Fibroblast of lung (primary cell): ENCODE data around the gene CD244. TPM values are rescaled to one million over a fixed set of nuclear protein-coding genes. Genes with fewer than 3 reads are reported as not detected.

Source experiments
- DNase-seq, 2 donors: peaks; one replicate each; pipeline versions ENCODE4 v3.0.0 to v3.0.0-alpha.2; 2010; ENCODE audit warnings: low read depth in 2 of 2
- H2AFZ ChIP-seq: 2 replicates; pipeline ENCODE4 v1.5.1; 2012; ENCODE audit warnings: low read length, control low read depth, inconsistent platforms
- H3K27ac ChIP-seq: 2 replicates; pipeline ENCODE4 v1.5.1; 2011; ENCODE audit warnings: low read length, control low read depth; ENCODE audit not compliant: insufficient read depth
- H3K27me3 ChIP-seq: 2 replicates; pipeline ENCODE4 v1.5.1; 2011; ENCODE audit warnings: mild to moderate bottlenecking, low read length; ENCODE audit not compliant: control insufficient read depth, insufficient read depth
- H3K36me3 ChIP-seq: 2 replicates; pipeline ENCODE4 v1.5.1; 2011; ENCODE audit warnings: low read length; ENCODE audit not compliant: control insufficient read depth, insufficient read depth
- H3K4me1 ChIP-seq: 2 replicates; pipeline ENCODE4 v1.5.1; 2011; ENCODE audit warnings: low read length; ENCODE audit not compliant: control insufficient read depth, insufficient read depth; ENCODE audit errors: extremely low read depth
- H3K4me2 ChIP-seq: 2 replicates; pipeline ENCODE4 v1.5.1; 2011; ENCODE audit warnings: low read length, control low read depth; ENCODE audit not compliant: insufficient read depth; ENCODE audit errors: extremely low read depth
- H3K4me3 ChIP-seq, 4 experiments: fragments of 200-600 bp in 1 of 4; sonication (generic) in 1 of 4; replicated peaks in 1 of 4; 2 replicates each; pipeline ENCODE4 v1.5.1; 2011 to 2016; ENCODE audit warnings: low read length in 4 of 4, low read depth in 3 of 4, mild to moderate bottlenecking in 3 of 4, control low read depth in 2 of 4, inconsistent platforms in 1 of 4, mixed read lengths in 1 of 4; ENCODE audit not compliant: insufficient read depth in 1 of 4; ENCODE audit errors: control extremely low read depth in 1 of 4
- H3K79me2 ChIP-seq: 2 replicates; pipeline ENCODE4 v1.5.1; 2012; ENCODE audit warnings: mild to moderate bottlenecking, low read length, inconsistent platforms; ENCODE audit not compliant: control insufficient read depth, insufficient read depth
- H3K9ac ChIP-seq: 2 replicates; pipeline ENCODE4 v1.5.1; 2011; ENCODE audit warnings: mild to moderate bottlenecking, low read length, control low read depth; ENCODE audit not compliant: insufficient read depth
- H3K9me3 ChIP-seq: 2 replicates; pipeline ENCODE4 v1.5.1; 2012; ENCODE audit warnings: low read depth, low read length; ENCODE audit not compliant: control insufficient read depth, insufficient read depth
- H4K20me1 ChIP-seq: 2 replicates; pipeline ENCODE4 v1.5.1; 2011; ENCODE audit warnings: low read length; ENCODE audit not compliant: control insufficient read depth, insufficient read depth; ENCODE audit errors: extremely low read depth
- CTCF ChIP-seq, 2 donors: IDR thresholded peaks in 1 of 2; conservative IDR thresholded peaks in 1 of 2; 1 replicate in 1 of 2; 2 replicates in 1 of 2; pipeline ENCODE4 v1.5.1; 2011 to 2012; ENCODE audit warnings: low read length in 2 of 2, control low read depth in 1 of 2, inconsistent platforms in 1 of 2, low read depth in 1 of 2, mild to moderate bottlenecking in 1 of 2
- EZH2 ChIP-seq: IDR thresholded peaks from 2 replicates; pipeline ENCODE4 v1.5.1; 2012; ENCODE audit warnings: low read length, control low read depth, mild to moderate bottlenecking; ENCODE audit errors: missing control alignments
- polyA minus RNA-seq: library from RNA; depleted of rRNA, polyadenylated mRNA; stranded (reverse); fragments of >200 nt; gene quantifications from 2 replicates; pipeline ENCODE4 v1.2.3, GENCODE V29; 2011; ENCODE audit warnings: low replicate concordance
- polyA plus RNA-seq, 2 donors: library from polyadenylated mRNA; depleted of rRNA in 1 of 2; stranded (reverse) in 1 of 2; unstranded in 1 of 2; fragments of >200 nt; gene quantifications; 2 replicates each; pipeline ENCODE4 v1.2.1, GENCODE V29; 2011 to 2012; ENCODE audit warnings: missing spikeins in 1 of 2
- total RNA-seq: library from RNA; depleted of rRNA; stranded (reverse); fragments of >200 nt; gene quantifications from 2 replicates; pipeline ENCODE4 v1.2.1, GENCODE V29; 2014

The CD244 gene
- total RNA-seq: not detected in 2 replicates
- polyA plus RNA-seq: not detected in 2 replicates
- polyA plus RNA-seq (2012): not detected in 2 replicates
- polyA minus RNA-seq: not detected in 2 replicates

- Histone ChIP-seq H3K36me3 (no peaks in the 10 kb centered on the region), H3K9ac (no peak within 1 kb of the TSS), H3K4me3 (no peak within 1 kb of the TSS), H2AFZ (no peak within 1 kb of the TSS), H3K4me2 (no peak within 1 kb of the TSS), H4K20me1 (no peaks in the 10 kb centered on the region), H3K27ac (no peak within 1 kb of the TSS), H3K4me1 (no peaks in the 10 kb centered on the region), H3K27me3 (no peaks in the 10 kb centered on the region), H3K9me3 (no peaks in the 10 kb centered on the region), H3K79me2 (no peaks in the 10 kb centered on the region)
- TF ChIP-seq CTCF (conservative IDR thresholded peaks at IDR 0.05 in 1 of 2, IDR thresholded peaks at IDR 0.05 in 1 of 2; ENCODE audit: low read depth in 1 of 2, low read length in 2 of 2) (no peak), EZH2 (no peak)
- DNase-seq: no peak
Observed at GRCh38 chr1:160862203-160863060, at the start of gene CD244. Gene CD244 (minus strand): TSS chr1:160862887. CDS start chr1:160862677, 210 bp downstream.

GRCh38 chr1:160911925-160912324 lies 49.2 kb upstream of the CD244 start:
- H3K27ac ChIP-seq: no peak overlapping the region
- no peaks in the 10 kb centered on the region for H3K36me3 ChIP-seq
- no peaks in the 10 kb centered on the region for H3K9me3 ChIP-seq
- H3K4me1 ChIP-seq: no peaks in the 10 kb centered on the region
- H3K27me3 ChIP-seq: no peaks in the 10 kb centered on the region
- no peak overlapping the region for H3K4me2 ChIP-seq
- H3K79me2 ChIP-seq: no peaks in the 10 kb centered on the region
- DNase-seq: no peak
- TF ChIP-seq CTCF (conservative IDR thresholded peaks at IDR 0.05 in 1 of 2, IDR thresholded peaks at IDR 0.05 in 1 of 2; ENCODE audit: low read depth in 1 of 2, low read length in 2 of 2) (no peak), EZH2 (no peak)
- H3K4me3 ChIP-seq: no peak overlapping the region
- no peaks in the 10 kb centered on the region for H4K20me1 ChIP-seq
- H3K9ac ChIP-seq: no peak overlapping the region
- H2AFZ ChIP-seq: no peak overlapping the region

- Histone ChIP-seq H4K20me1 (no peaks in the 10 kb centered on the region), H3K9me3 (no peaks in the 10 kb centered on the region), H3K27me3 (no peaks in the 10 kb centered on the region), H3K36me3 (no peaks in the 10 kb centered on the region), H3K79me2 (no peaks in the 10 kb centered on the region), H3K4me3 (no peak overlapping the region), H3K4me2 (no peak overlapping the region), H2AFZ (no peak overlapping the region), H3K27ac (no peak overlapping the region), H3K9ac (no peak overlapping the region), H3K4me1 (no peaks in the 10 kb centered on the region)
- no peak for TF ChIP-seq CTCF (conservative IDR thresholded peaks at IDR 0.05 in 1 of 2, IDR thresholded peaks at IDR 0.05 in 1 of 2; ENCODE audit: low read depth in 1 of 2, low read length in 2 of 2)
- no peak for TF ChIP-seq EZH2
- peak; percentile 2 to 15 for DNase-seq
Observed at GRCh38 chr1:160911441-160911840, 48.8 kb upstream of the CD244 start.
